ENCODE data around the gene FOXK2. TPM values are rescaled to one million over a fixed set of nuclear protein-coding genes. Genes with fewer than 3 reads are reported as not detected.

Gene FOXK2
- total RNA-seq (37.9 TPM), polyA plus RNA-seq (ENCODE audit: insufficient read depth, low read depth, low replicate concordance) (13.5 TPM)
- long read RNA-seq, donor 1, full-length matches to known transcripts, result 9 of 21 reads
- long read RNA-seq, donor 1, partial matches to known transcripts, result 12 of 21 reads
- long read RNA-seq, donor 1, other reads (novel, unspliced or antisense), result 0 of 21 reads
- long read RNA-seq, donor 2, full-length matches to known transcripts, result 7 of 31 reads
- long read RNA-seq, donor 2, partial matches to known transcripts, result 24 of 31 reads
- long read RNA-seq, donor 2, other reads (novel, unspliced or antisense), result 0 of 31 reads
- long read RNA-seq, donor 3, full-length matches to known transcripts, result 17 of 33 reads
- long read RNA-seq, donor 3, partial matches to known transcripts, result 16 of 33 reads
- long read RNA-seq, donor 3, other reads (novel, unspliced or antisense), result 0 of 33 reads
- long read RNA-seq, donor 4, full-length matches to known transcripts, result 12 of 43 reads
- long read RNA-seq, donor 4, partial matches to known transcripts, result 13 of 43 reads
- long read RNA-seq, donor 4, other reads (novel, unspliced or antisense), result 18 of 43 reads
- long read RNA-seq, donor 5, full-length matches to known transcripts, result 2 of 2 reads
- long read RNA-seq, donor 5, partial matches to known transcripts, result 0 of 2 reads
- long read RNA-seq, donor 5, other reads (novel, unspliced or antisense), result 0 of 2 reads
- long read RNA-seq, donor 6, full-length matches to known transcripts, result 1 of 1 reads
- long read RNA-seq, donor 6, partial matches to known transcripts, result 0 of 1 reads
- long read RNA-seq, donor 6, other reads (novel, unspliced or antisense), result 0 of 1 reads
- long read RNA-seq, donor 7, full-length matches to known transcripts, result 17 of 39 reads
- long read RNA-seq, donor 7, partial matches to known transcripts, result 8 of 39 reads
- long read RNA-seq, donor 7, other reads (novel, unspliced or antisense), result 14 of 39 reads
- long read RNA-seq, donor 8, full-length matches to known transcripts, result 19 of 58 reads
- long read RNA-seq, donor 8, partial matches to known transcripts, result 39 of 58 reads
- long read RNA-seq, donor 8, other reads (novel, unspliced or antisense), result 0 of 58 reads
- long read RNA-seq, donor 9, full-length matches to known transcripts, result 10 of 10 reads
- long read RNA-seq, donor 9, partial matches to known transcripts, result 0 of 10 reads
- long read RNA-seq, donor 9, other reads (novel, unspliced or antisense), result 0 of 10 reads
- long read RNA-seq, donor 10, full-length matches to known transcripts, result 15 of 15 reads
- long read RNA-seq, donor 10, partial matches to known transcripts, result 0 of 15 reads
- long read RNA-seq, donor 10, other reads (novel, unspliced or antisense), result 0 of 15 reads

DNA sequence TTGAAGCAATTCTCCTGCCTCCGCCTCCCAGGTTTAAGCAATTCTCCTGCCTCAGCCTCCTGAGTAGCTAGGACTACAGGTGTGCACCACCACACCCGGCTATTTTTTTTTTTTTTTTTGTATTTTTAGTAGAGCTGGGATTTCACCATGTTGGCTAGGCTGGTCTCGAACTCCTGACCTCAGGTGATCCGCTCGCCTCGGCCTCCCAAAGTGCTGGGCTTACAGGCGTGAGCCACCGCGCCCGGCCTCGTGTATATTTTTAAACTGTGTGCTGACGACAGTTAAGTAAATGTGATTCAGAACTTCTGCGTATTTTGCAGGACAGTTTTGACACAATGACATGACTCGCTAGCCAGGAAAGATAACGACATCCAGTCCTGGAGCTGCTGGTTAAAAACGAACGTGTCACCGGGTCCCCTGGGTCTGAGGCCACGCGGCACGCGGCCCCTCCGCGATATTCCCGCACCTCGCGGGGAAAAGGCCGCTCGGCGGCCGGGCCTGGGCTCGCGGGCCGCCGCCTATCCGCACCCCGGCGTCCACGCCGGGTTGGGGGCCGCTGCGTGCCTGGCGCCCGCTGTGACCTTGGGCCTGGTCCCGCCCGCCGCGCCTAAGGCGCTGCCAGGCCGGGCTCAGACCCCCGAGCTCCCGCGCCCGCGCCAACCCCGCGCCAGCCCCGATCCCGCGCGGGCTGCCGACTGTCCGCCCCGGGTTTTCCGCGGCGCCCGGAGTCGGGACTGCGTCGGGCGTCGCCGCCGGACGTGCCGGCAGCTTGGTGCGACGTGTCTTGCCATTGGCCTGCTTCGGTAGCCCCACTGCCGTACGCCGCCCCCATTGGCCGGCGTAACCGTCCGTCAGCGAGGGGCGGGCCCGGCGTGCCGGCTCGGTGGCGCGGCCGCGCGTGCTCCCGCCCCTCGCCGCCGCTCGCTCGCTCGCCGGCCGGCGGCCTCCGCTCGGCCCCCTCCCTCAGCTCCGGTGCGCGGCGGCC is at the start of gene FOXK2:
FOXK2 (plus strand) TSS at position 907 of the 985 bp plus-strand sequence. CDS start 157 bp downstream, outside the sequence.
- no peak for FAIRE-seq
- H3K36me3 ChIP-seq (ENCODE audit: control insufficient read depth in 2 of 3, insufficient read depth in 3 of 3, low read length in 3 of 3), result no peaks in the 10 kb centered on the region

DNA sequence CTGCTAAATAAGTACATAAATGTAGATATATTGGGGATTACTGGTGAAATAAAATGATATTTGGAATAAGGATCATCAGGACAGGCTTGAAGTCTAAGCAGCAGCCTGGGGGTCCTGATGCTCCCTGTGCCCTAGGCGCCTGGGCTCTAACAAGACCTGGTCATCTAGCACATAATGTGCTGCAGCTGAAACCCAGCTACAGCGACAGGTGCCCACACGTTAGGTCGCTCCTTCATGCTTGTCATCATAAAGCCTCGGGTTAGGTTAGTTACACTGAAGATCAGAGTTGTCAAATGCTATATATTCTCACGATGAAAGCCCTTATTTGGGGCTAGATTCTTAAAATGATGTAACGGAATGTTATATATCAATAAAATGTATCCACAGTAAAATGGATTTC is 49.5 kb upstream of the FOXK2 start:
- intact Hi-C loops (cut with DNase I), result no loop called here
- H3K36me3 ChIP-seq (ENCODE audit: control insufficient read depth in 2 of 3, insufficient read depth in 3 of 3, low read length in 3 of 3), result peaks cover 2 to 23% (median 9%) of the 10 kb centered on the region in 3 donors
- FAIRE-seq, result no peak

More for the DNA sequence above, at the start of gene FOXK2:
- H3K4me3 ChIP-seq (ENCODE audit: low read length in 3 of 3), result peak within 1 kb of the TSS; percentile 71 to 88 (median 80)
- peak within 1 kb of the TSS; percentile 69 to 80 (median 77) for H3K9ac ChIP-seq (ENCODE audit: low read length in 3 of 3)
- TF ChIP-seq, protein P1, sequence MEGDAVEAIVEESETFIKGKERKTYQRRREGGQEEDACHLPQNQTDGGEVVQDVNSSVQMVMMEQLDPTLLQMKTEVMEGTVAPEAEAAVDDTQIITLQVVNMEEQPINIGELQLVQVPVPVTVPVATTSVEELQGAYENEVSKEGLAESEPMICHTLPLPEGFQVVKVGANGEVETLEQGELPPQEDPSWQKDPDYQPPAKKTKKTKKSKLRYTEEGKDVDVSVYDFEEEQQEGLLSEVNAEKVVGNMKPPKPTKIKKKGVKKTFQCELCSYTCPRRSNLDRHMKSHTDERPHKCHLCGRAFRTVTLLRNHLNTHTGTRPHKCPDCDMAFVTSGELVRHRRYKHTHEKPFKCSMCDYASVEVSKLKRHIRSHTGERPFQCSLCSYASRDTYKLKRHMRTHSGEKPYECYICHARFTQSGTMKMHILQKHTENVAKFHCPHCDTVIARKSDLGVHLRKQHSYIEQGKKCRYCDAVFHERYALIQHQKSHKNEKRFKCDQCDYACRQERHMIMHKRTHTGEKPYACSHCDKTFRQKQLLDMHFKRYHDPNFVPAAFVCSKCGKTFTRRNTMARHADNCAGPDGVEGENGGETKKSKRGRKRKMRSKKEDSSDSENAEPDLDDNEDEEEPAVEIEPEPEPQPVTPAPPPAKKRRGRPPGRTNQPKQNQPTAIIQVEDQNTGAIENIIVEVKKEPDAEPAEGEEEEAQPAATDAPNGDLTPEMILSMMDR (IDR thresholded peaks at IDR 0.05; ENCODE audit: borderline replicate concordance, extremely low read depth, insufficient read depth), result no peak
- peak within 1 kb of the TSS; percentile 80 to 93 for H3K27ac ChIP-seq (ENCODE audit: low read depth in 2 of 2, low read length in 2 of 2)
- intact Hi-C loops (cut with DNase I), result no loop called here
- DNase-seq, result peak; percentile 95 to 98 (median 96)
- no peaks in the 10 kb centered on the region for H3K4me1 ChIP-seq (ENCODE audit: control insufficient read depth in 2 of 3, insufficient read depth in 2 of 3, low read depth in 1 of 3, low read length in 3 of 3)
- no peaks in the 10 kb centered on the region for H3K9me3 ChIP-seq (ENCODE audit: control insufficient read depth in 2 of 3, insufficient read depth in 1 of 3, low read length in 3 of 3)
- no peaks in the 10 kb centered on the region for H3K27me3 ChIP-seq (ENCODE audit: control insufficient read depth, insufficient read depth, low read length)

More for the DNA sequence above, 49.5 kb upstream of the FOXK2 start:
- DNase-seq, result peak in 1 of 5 donors; percentile 17
- TF ChIP-seq, protein P1 (IDR thresholded peaks at IDR 0.05; ENCODE audit: borderline replicate concordance, extremely low read depth, insufficient read depth), result no peak
- Histone ChIP-seq H3K4me3 (ENCODE audit: low read length in 3 of 3) (no peak overlapping the region), H3K27me3 (ENCODE audit: control insufficient read depth, insufficient read depth, low read length) (no peaks in the 10 kb centered on the region), H3K9me3 (ENCODE audit: control insufficient read depth in 2 of 3, insufficient read depth in 1 of 3, low read length in 3 of 3) (no peaks in the 10 kb centered on the region), H3K4me1 (ENCODE audit: control insufficient read depth in 2 of 3, insufficient read depth in 2 of 3, low read depth in 1 of 3, low read length in 3 of 3) (no peaks in the 10 kb centered on the region), H3K9ac (ENCODE audit: low read length in 3 of 3) (no peak overlapping the region), H3K27ac (ENCODE audit: low read depth in 2 of 2, low read length in 2 of 2) (no peak overlapping the region)
